HepG2 (cell line): ENCODE measurements around the gene PLA2G12B. TPM values are rescaled to one million over a fixed set of nuclear protein-coding genes. Genes with fewer than 3 reads are reported as not detected.

ENCODE experiments used
- AGO1 ChIP-seq: fragments of 200-400 bp; formaldehyde crosslinking; IDR thresholded peaks from 2 replicates; pipeline ENCODE4 v1.6.1; 2017; ENCODE audit warnings: mild to moderate bottlenecking, low read depth, low read length, moderate library complexity; ENCODE audit not compliant: poor library complexity, severe bottlenecking
- IKZF5 ChIP-seq: IDR thresholded peaks from 2 replicates; pipeline ENCODE4 v1.6.1; 2018; ENCODE audit warnings: missing genetic modification reagents, mild to moderate bottlenecking, missing compliant biosample characterization
- KMT2B ChIP-seq: IDR thresholded peaks from 2 replicates; pipeline ENCODE4 v1.6.1; 2016; ENCODE audit warnings: missing genetic modification reagents, missing compliant biosample characterization
- MXD3 ChIP-seq: IDR thresholded peaks from 2 replicates; pipeline ENCODE4 v1.6.1; 2016; ENCODE audit warnings: mild to moderate bottlenecking, missing biosample characterization, missing genetic modification reagents
- MYNN ChIP-seq: sonication (generic); formaldehyde crosslinking; IDR thresholded peaks from 2 replicates; pipeline ENCODE4 v1.4.0; 2020; ENCODE audit warnings: mild to moderate bottlenecking, low read depth, missing genetic modification reagents
- PHB2 ChIP-seq: fragments of 450-650 bp; IDR thresholded peaks from 2 replicates; pipeline ENCODE4 v1.6.1; 2018; ENCODE audit not compliant: partially characterized antibody
- SIN3B ChIP-seq: fragments of 150-350 bp; IDR thresholded peaks from 2 replicates; pipeline ENCODE4 v1.6.1; 2014; ENCODE audit warnings: low read length
- SSRP1 ChIP-seq: IDR thresholded peaks from 2 replicates; pipeline ENCODE4 v1.6.1; 2016; ENCODE audit warnings: control low read depth
- TRIM24 ChIP-seq: sonication (generic); formaldehyde crosslinking; IDR thresholded peaks from 2 replicates; pipeline ENCODE4 v1.8.0; 2022; ENCODE audit warnings: mild to moderate bottlenecking, missing genetic modification reagents
- ZBTB46 ChIP-seq: sonication (generic); formaldehyde crosslinking; IDR thresholded peaks from 2 replicates; pipeline ENCODE4 v1.4.0; 2020; ENCODE audit warnings: mild to moderate bottlenecking, missing genetic modification reagents, borderline replicate concordance
- ZFYVE20 ChIP-seq: sonication (generic); formaldehyde crosslinking; IDR thresholded peaks from 2 replicates; pipeline ENCODE4 v1.8.0; 2023; ENCODE audit warnings: low read depth, mild to moderate bottlenecking, moderate library complexity, missing genetic modification reagents, borderline replicate concordance
- ZNF513 ChIP-seq: sonication (generic); formaldehyde crosslinking; conservative IDR thresholded peaks from 2 replicates; pipeline ENCODE4 v1.5.0; 2020; ENCODE audit warnings: missing genetic modification reagents
- ZNF552 ChIP-seq: sonication (generic); formaldehyde crosslinking; IDR thresholded peaks from 2 replicates; pipeline ENCODE4 v1.9.0; 2022; ENCODE audit warnings: missing genetic modification reagents, mild to moderate bottlenecking, borderline replicate concordance
- ZNF614 ChIP-seq: IDR thresholded peaks from 2 replicates; pipeline ENCODE4 v1.6.1; 2018; ENCODE audit warnings: missing biosample characterization, missing genetic modification reagents, inconsistent platforms, borderline replicate concordance
- ZNF639 ChIP-seq: conservative IDR thresholded peaks from 2 replicates; pipeline ENCODE4 v1.6.1; 2018; ENCODE audit warnings: missing genetic modification reagents
- ZNF687 ChIP-seq: sonication (generic); formaldehyde crosslinking; IDR thresholded peaks from 2 replicates; pipeline ENCODE4 v1.5.1; 2020; ENCODE audit warnings: mild to moderate bottlenecking, missing genetic modification reagents, moderate library complexity
- ZNF720 ChIP-seq: sonication (generic); formaldehyde crosslinking; IDR thresholded peaks from 2 replicates; pipeline ENCODE4 v1.4.0; 2020; ENCODE audit warnings: missing genetic modification reagents
- polyA plus RNA-seq, 8 experiments: library from polyadenylated mRNA; depleted of rRNA in 3 of 8; stranded (reverse) in 7 of 8; unstranded in 1 of 8; fragments of >200 nt; fragmentation: Illumina TruSeq in 4 of 8; extraction: Trizol in 4 of 8; gene quantifications; 2 replicates each; pipeline versions ENCODE4 v1.2.1 to v1.2.3, GENCODE V29; 2011 to 2016; ENCODE audit warnings: low read depth in 4 of 8, missing spikeins in 1 of 8, mixed read lengths in 1 of 8; ENCODE audit not compliant: insufficient read depth in 1 of 8
- total RNA-seq, 5 experiments: library from RNA; depleted of rRNA; stranded (reverse); fragments of >200 nt; fragmentation: Illumina TruSeq; extraction: Trizol; gene quantifications; 2 replicates each; pipeline ENCODE4 v1.2.3, GENCODE V29; 2016; ENCODE audit warnings: low read depth in 1 of 5

Gene PLA2G12B
- total and polyA plus RNA-seq, 2 of the 13 experiments (the other 11 are each of a cell fraction or from before 2014, with no cell fraction given), result 7.7 to 38.0 TPM

GRCh38 chr10:72954596-72955554 is at the start of gene PLA2G12B (continued):
- peak; percentile 42; the same call in 1 of the 2 replicates for TF ChIP-seq ZNF687 (CRISPR knock-in tag)
- TF ChIP-seq ZNF720 (CRISPR knock-in tag), result no peak
- no peak for TF ChIP-seq KMT2B
- TF ChIP-seq PHB2, result no peak
- no peak; the same call in 1 of the 2 replicates for TF ChIP-seq ZBTB46 (CRISPR knock-in tag)
- TF ChIP-seq ZNF639 (CRISPR knock-in tag), result no peak
- TF ChIP-seq ZNF552, result no peak
- TF ChIP-seq MXD3, result no peak
- TF ChIP-seq TRIM24 (CRISPR knock-in tag), result no peak
- TF ChIP-seq AGO1, result no peak
- no peak for TF ChIP-seq ZNF513 (CRISPR knock-in tag)
- no peak for TF ChIP-seq SSRP1 (CRISPR knock-in tag)
- no peak for TF ChIP-seq ZFYVE20
- no peak for TF ChIP-seq SIN3B
- peak; percentile 17; the same call in 1 of the 2 replicates for TF ChIP-seq IKZF5 (CRISPR knock-in tag)
- TF ChIP-seq MYNN (CRISPR knock-in tag), result no peak
- TF ChIP-seq ZNF614 (CRISPR knock-in tag), result no peak
